HepG2 (cell line): ENCODE measurements around the gene PGS1. TPM values are rescaled to one million over a fixed set of nuclear protein-coding genes. Genes with fewer than 3 reads are reported as not detected.

Experiments
- ATF7-NPFF ChIP-seq: sonication (generic); formaldehyde crosslinking; IDR thresholded peaks from 2 replicates; pipeline ENCODE4 v1.8.1; 2023; ENCODE audit warnings: mild to moderate bottlenecking, low read depth, missing genetic modification reagents, moderate library complexity
- CENPT ChIP-seq: sonication (generic); formaldehyde crosslinking; IDR thresholded peaks from 2 replicates; pipeline ENCODE4 v1.8.0; 2022; ENCODE audit warnings: low read depth, mild to moderate bottlenecking, moderate library complexity, missing genetic modification reagents
- ETV5 ChIP-seq: IDR thresholded peaks from 2 replicates; pipeline ENCODE4 v1.6.1; 2018; ENCODE audit warnings: missing biosample characterization, missing genetic modification reagents, inconsistent platforms, borderline replicate concordance
- KMT2A ChIP-seq: sonication (generic); formaldehyde crosslinking; IDR thresholded peaks from 2 replicates; pipeline ENCODE4 v1.4.0; 2020; ENCODE audit warnings: missing genetic modification reagents
- NFE2L2 ChIP-seq: fragments of 150-350 bp; IDR thresholded peaks from 2 replicates; pipeline ENCODE4 v1.6.1; 2014; ENCODE audit warnings: low read length
- NR2F2 ChIP-seq: IDR thresholded peaks from 2 replicates; pipeline ENCODE4 v1.6.1; 2012; ENCODE audit warnings: low read depth, inconsistent platforms, borderline replicate concordance
- PRMT3 ChIP-seq: sonication (generic); formaldehyde crosslinking; IDR thresholded peaks from 2 replicates; pipeline ENCODE4 v1.8.1; 2022; ENCODE audit warnings: low read depth, mild to moderate bottlenecking, moderate library complexity, missing genetic modification reagents, borderline replicate concordance
- RBM39 ChIP-seq: fragments of 200-400 bp; formaldehyde crosslinking; IDR thresholded peaks from one replicate; pipeline ENCODE4 v1.6.1; 2018; ENCODE audit warnings: antibody characterized with exemption, mild to moderate bottlenecking, low read depth, low read length; ENCODE audit not compliant: poor library complexity, severe bottlenecking
- SMC3 ChIP-seq: IDR thresholded peaks from 2 replicates; pipeline ENCODE4 v1.6.1; 2011; ENCODE audit warnings: low read length, improper control_type of control experiment
- TOPORS ChIP-seq: sonication (generic); formaldehyde crosslinking; IDR thresholded peaks from 2 replicates; pipeline ENCODE4 v1.8.0; 2023; ENCODE audit warnings: mild to moderate bottlenecking, missing genetic modification reagents
- ZNF331 ChIP-seq: sonication (generic); formaldehyde crosslinking; IDR thresholded peaks from 2 replicates; pipeline ENCODE4 v1.4.0; 2020; ENCODE audit warnings: missing genetic modification reagents
- ZNF530 ChIP-seq: sonication (generic); formaldehyde crosslinking; IDR thresholded peaks from 2 replicates; pipeline ENCODE4 v1.5.0; 2020; ENCODE audit warnings: low read depth, mild to moderate bottlenecking, missing genetic modification reagents
- ZNF878 ChIP-seq: sonication (generic); formaldehyde crosslinking; IDR thresholded peaks from 2 replicates; pipeline ENCODE4 v1.8.1; 2023; ENCODE audit warnings: mild to moderate bottlenecking, missing genetic modification reagents, moderate library complexity
- polyA plus RNA-seq, 8 experiments: library from polyadenylated mRNA; depleted of rRNA in 3 of 8; stranded (reverse) in 7 of 8; unstranded in 1 of 8; fragments of >200 nt; fragmentation: Illumina TruSeq in 4 of 8; extraction: Trizol in 4 of 8; gene quantifications; 2 replicates each; pipeline versions ENCODE4 v1.2.1 to v1.2.3, GENCODE V29; 2011 to 2016; ENCODE audit warnings: low read depth in 4 of 8, missing spikeins in 1 of 8, mixed read lengths in 1 of 8; ENCODE audit not compliant: insufficient read depth in 1 of 8
- total RNA-seq, 5 experiments: library from RNA; depleted of rRNA; stranded (reverse); fragments of >200 nt; fragmentation: Illumina TruSeq; extraction: Trizol; gene quantifications; 2 replicates each; pipeline ENCODE4 v1.2.3, GENCODE V29; 2016; ENCODE audit warnings: low read depth in 1 of 5
- TF ChIP-seq, protein P1 (sequence below): sonication (generic); formaldehyde crosslinking; IDR thresholded peaks from 2 replicates; pipeline ENCODE4 v1.5.1; 2020; ENCODE audit warnings: mild to moderate bottlenecking, missing genetic modification reagents, borderline replicate concordance
- TF ChIP-seq, protein P2 (sequence below): sonication (generic); formaldehyde crosslinking; IDR thresholded peaks from 2 replicates; pipeline ENCODE4 v1.4.0; 2020; ENCODE audit warnings: mild to moderate bottlenecking, missing genetic modification reagents
- TF ChIP-seq, protein P3 (sequence below): sonication (generic); formaldehyde crosslinking; IDR thresholded peaks from 2 replicates; pipeline ENCODE4 v1.4.0; 2020; ENCODE audit warnings: mild to moderate bottlenecking, missing genetic modification reagents
- TF ChIP-seq, protein P4 (sequence below): sonication (generic); formaldehyde crosslinking; IDR thresholded peaks from 2 replicates; pipeline ENCODE4 v1.4.0; 2020; ENCODE audit warnings: missing genetic modification reagents, borderline replicate concordance

The PGS1 gene
- total and polyA plus RNA-seq, 2 of the 13 experiments (the other 11 are each of a cell fraction or from before 2014, with no cell fraction given), result 25.9 to 31.5 TPM

DNA sequence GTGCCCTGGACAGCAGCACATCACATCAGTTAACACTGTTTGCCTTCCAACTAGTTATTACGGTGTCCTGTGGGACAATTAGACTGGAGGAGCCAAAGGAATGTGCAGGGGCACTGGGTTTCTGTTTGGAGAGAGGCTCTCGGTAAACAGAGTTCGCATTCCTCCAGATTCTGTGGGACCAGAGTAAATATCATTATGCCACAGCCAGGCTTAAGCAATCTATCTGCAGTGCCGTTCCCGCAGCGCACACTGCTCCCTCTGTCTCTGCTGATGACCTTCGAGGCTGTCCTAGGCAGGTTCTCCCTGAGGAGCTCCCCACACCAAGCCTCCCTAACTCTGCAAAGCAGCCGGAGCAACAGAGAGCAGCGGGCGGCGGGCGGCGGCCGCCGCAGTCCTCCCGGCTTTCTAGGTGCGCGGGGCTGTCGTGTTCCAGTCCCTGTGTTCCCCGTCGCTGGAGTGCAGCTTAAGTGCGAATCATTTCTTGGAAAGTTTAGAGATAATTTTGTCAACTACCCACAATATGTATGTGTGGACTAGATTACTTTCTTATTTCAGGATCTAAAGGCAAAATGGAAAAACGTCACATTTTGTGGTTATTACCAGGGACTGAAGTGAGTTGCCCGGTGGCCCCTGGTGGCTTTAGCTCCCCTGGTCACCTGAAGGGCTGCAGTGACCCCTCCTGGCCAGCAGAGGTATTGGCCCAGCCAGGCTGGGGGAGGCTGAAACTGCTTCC, 43.3 kb downstream of the PGS1 start (continued):
- TF ChIP-seq CENPT (CRISPR knock-in tag) (no peak), ATF7-NPFF (CRISPR knock-in tag) (peak; percentile 66; the same call in 1 of the 2 replicates), RBM39 (peak; percentile 88), PRMT3 (CRISPR knock-in tag) (0 out of 2 replicates have a peak, but pooled peaks have one; percentile 71), KMT2A (CRISPR knock-in tag) (peak; percentile 44; the same call in 1 of the 2 replicates), NR2F2 (peak; percentile 96), ZNF530 (CRISPR knock-in tag) (no peak), ZNF878 (CRISPR knock-in tag) (no peak), TOPORS (0 out of 2 replicates have a peak, but pooled peaks have one; percentile 40), SMC3 (peak; percentile 79), ZNF331 (CRISPR knock-in tag) (peak; percentile 95), NFE2L2 (no peak), ETV5 (peak; percentile 82; the same call in 1 of the 2 replicates)
- TF ChIP-seq, protein P1, sequence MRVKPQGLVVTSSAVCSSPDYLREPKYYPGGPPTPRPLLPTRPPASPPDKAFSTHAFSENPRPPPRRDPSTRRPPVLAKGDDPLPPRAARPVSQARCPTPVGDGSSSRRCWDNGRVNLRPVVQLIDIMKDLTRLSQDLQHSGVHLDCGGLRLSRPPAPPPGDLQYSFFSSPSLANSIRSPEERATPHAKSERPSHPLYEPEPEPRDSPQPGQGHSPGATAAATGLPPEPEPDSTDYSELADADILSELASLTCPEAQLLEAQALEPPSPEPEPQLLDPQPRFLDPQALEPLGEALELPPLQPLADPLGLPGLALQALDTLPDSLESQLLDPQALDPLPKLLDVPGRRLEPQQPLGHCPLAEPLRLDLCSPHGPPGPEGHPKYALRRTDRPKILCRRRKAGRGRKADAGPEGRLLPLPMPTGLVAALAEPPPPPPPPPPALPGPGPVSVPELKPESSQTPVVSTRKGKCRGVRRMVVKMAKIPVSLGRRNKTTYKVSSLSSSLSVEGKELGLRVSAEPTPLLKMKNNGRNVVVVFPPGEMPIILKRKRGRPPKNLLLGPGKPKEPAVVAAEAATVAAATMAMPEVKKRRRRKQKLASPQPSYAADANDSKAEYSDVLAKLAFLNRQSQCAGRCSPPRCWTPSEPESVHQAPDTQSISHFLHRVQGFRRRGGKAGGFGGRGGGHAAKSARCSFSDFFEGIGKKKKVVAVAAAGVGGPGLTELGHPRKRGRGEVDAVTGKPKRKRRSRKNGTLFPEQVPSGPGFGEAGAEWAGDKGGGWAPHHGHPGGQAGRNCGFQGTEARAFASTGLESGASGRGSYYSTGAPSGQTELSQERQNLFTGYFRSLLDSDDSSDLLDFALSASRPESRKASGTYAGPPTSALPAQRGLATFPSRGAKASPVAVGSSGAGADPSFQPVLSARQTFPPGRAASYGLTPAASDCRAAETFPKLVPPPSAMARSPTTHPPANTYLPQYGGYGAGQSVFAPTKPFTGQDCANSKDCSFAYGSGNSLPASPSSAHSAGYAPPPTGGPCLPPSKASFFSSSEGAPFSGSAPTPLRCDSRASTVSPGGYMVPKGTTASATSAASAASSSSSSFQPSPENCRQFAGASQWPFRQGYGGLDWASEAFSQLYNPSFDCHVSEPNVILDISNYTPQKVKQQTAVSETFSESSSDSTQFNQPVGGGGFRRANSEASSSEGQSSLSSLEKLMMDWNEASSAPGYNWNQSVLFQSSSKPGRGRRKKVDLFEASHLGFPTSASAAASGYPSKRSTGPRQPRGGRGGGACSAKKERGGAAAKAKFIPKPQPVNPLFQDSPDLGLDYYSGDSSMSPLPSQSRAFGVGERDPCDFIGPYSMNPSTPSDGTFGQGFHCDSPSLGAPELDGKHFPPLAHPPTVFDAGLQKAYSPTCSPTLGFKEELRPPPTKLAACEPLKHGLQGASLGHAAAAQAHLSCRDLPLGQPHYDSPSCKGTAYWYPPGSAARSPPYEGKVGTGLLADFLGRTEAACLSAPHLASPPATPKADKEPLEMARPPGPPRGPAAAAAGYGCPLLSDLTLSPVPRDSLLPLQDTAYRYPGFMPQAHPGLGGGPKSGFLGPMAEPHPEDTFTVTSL (CRISPR knock-in tag), result peak; percentile 81
- TF ChIP-seq, protein P2, sequence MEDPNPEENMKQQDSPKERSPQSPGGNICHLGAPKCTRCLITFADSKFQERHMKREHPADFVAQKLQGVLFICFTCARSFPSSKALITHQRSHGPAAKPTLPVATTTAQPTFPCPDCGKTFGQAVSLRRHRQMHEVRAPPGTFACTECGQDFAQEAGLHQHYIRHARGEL, result no peak
- TF ChIP-seq, protein P3, sequence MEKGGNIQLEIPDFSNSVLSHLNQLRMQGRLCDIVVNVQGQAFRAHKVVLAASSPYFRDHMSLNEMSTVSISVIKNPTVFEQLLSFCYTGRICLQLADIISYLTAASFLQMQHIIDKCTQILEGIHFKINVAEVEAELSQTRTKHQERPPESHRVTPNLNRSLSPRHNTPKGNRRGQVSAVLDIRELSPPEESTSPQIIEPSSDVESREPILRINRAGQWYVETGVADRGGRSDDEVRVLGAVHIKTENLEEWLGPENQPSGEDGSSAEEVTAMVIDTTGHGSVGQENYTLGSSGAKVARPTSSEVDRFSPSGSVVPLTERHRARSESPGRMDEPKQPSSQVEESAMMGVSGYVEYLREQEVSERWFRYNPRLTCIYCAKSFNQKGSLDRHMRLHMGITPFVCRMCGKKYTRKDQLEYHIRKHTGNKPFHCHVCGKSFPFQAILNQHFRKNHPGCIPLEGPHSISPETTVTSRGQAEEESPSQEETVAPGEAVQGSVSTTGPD, result peak; percentile 96
- TF ChIP-seq, protein P4, sequence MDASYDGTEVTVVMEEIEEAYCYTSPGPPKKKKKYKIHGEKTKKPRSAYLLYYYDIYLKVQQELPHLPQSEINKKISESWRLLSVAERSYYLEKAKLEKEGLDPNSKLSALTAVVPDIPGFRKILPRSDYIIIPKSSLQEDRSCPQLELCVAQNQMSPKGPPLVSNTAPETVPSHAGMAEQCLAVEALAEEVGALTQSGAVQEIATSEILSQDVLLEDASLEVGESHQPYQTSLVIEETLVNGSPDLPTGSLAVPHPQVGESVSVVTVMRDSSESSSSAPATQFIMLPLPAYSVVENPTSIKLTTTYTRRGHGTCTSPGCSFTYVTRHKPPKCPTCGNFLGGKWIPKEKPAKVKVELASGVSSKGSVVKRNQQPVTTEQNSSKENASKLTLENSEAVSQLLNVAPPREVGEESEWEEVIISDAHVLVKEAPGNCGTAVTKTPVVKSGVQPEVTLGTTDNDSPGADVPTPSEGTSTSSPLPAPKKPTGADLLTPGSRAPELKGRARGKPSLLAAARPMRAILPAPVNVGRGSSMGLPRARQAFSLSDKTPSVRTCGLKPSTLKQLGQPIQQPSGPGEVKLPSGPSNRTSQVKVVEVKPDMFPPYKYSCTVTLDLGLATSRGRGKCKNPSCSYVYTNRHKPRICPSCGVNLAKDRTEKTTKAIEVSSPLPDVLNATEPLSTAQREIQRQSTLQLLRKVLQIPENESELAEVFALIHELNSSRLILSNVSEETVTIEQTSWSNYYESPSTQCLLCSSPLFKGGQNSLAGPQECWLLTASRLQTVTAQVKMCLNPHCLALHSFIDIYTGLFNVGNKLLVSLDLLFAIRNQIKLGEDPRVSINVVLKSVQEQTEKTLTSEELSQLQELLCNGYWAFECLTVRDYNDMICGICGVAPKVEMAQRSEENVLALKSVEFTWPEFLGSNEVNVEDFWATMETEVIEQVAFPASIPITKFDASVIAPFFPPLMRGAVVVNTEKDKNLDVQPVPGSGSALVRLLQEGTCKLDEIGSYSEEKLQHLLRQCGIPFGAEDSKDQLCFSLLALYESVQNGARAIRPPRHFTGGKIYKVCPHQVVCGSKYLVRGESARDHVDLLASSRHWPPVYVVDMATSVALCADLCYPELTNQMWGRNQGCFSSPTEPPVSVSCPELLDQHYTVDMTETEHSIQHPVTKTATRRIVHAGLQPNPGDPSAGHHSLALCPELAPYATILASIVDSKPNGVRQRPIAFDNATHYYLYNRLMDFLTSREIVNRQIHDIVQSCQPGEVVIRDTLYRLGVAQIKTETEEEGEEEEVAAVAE (CRISPR knock-in tag), result peak; percentile 94
